ENCODE results near the gene MTHFR.

- no peak for TF ChIP-seq GATA2 (IDR thresholded peaks at IDR 0.05; ENCODE audit: low read depth, low read length)
- TF ChIP-seq GATA3 (IDR thresholded peaks at IDR 0.05; ENCODE audit: low read depth, low read length), result no peak
Observed at GRCh38 chr1:11738096-11738495, 67.7 kb downstream of the MTHFR start.
